ENCODE results near the gene DCC. TPM values are rescaled to one million over a fixed set of nuclear protein-coding genes. Genes with fewer than 3 reads are reported as not detected.

Gene DCC
- total and polyA plus RNA-seq, 12 donors: under 0.01 to 0.89 (median 0.09) TPM; not detected in 8

- no peak for DNase-seq
- no peak overlapping the region for H3K4me3 ChIP-seq
- no peaks in the 10 kb centered on the region for H3K36me3 ChIP-seq
- ATAC-seq: no peak
- WGBS, 2 donors: 23 to 27% methylated on average over 1 of the region's 1 CpG
- no peaks in the 10 kb centered on the region for H3K27me3 ChIP-seq
- no peaks in the 10 kb centered on the region for H3K4me1 ChIP-seq
- H3K9me3 ChIP-seq: no peaks in the 10 kb centered on the region
- TF ChIP-seq CTCF (IDR thresholded peaks at IDR 0.05): no peak
- intact Hi-C loops (cut with DNase I): no loop called here
- no peak overlapping the region for H3K27ac ChIP-seq
Observed at GRCh38 chr18:52569492-52569891, 229.5 kb downstream of the DCC start.

- Histone ChIP-seq H3K27me3 (no peaks in the 10 kb centered on the region), H3K9me3 (no peaks in the 10 kb centered on the region), H3K4me3 (no peak overlapping the region), H3K36me3 (no peaks in the 10 kb centered on the region), H3K4me1 (no peaks in the 10 kb centered on the region), H3K27ac (no peak overlapping the region)
- no peak for TF ChIP-seq CTCF (IDR thresholded peaks at IDR 0.05)
- no peak for DNase-seq
- intact Hi-C loops (cut with DNase I): no loop called here
- 69 to 86% methylated on average over 2 of the region's 2 CpGs for WGBS, 2 donors
- no peak for ATAC-seq
Observed at GRCh38 chr18:52570975-52571374, 231.0 kb downstream of the DCC start.

- Histone ChIP-seq H3K4me1 (no peaks in the 10 kb centered on the region), H3K4me3 (no peak overlapping the region), H3K36me3 (no peaks in the 10 kb centered on the region), H3K27me3 (no peaks in the 10 kb centered on the region), H3K27ac (no peak overlapping the region), H3K9me3 (peaks cover 0 to 6% (median 0%) of the 10 kb centered on the region in 11 donors)
- DNase-seq (no peak), ATAC-seq (no peak)
- intact Hi-C loops (cut with DNase I): no loop called here
- no peak for TF ChIP-seq CTCF (IDR thresholded peaks at IDR 0.05)
- WGBS, 2 donors: 23 to 26% methylated on average over 13 of the region's 13 CpGs
Observed at GRCh38 chr18:52572036-52573000, 232.3 kb downstream of the DCC start.

- intact Hi-C loops (cut with DNase I): no loop called here
- no peaks in the 10 kb centered on the region for H3K27me3 ChIP-seq
- no peak for TF ChIP-seq CTCF (IDR thresholded peaks at IDR 0.05)
- H3K9me3 ChIP-seq: peaks cover 0 to 6% (median 0%) of the 10 kb centered on the region in 11 donors
- H3K36me3 ChIP-seq: no peaks in the 10 kb centered on the region
- no peaks in the 10 kb centered on the region for H3K4me1 ChIP-seq
- DNase-seq (no peak), ATAC-seq (no peak)
- no peak overlapping the region for H3K27ac ChIP-seq
- 57 to 65% methylated on average over 3 of the region's 3 CpGs for WGBS, 2 donors
- no peak overlapping the region for H3K4me3 ChIP-seq
Observed at GRCh38 chr18:52577795-52578194, 237.8 kb downstream of the DCC start.
